DMS 273 (cell line): Measurements from ENCODE around the gene FHIT.
A peak's percentile ranks its signal among the peaks of the same experiment; 100 is the strongest.
"Not testable (repeated sequence)": the region's sequence is repeated elsewhere in the genome, so short reads cannot be mapped to it uniquely, and the experiment has no call there.

Experiments
- DNase-seq: peaks from one replicate; lab custom pipeline; 2025; ENCODE audit not compliant: unreplicated experiment; lab: John Stamatoyannopoulos, UW

FHIT gene

GRCh38 chr3:59982510-59982909, 1268.7 kb downstream of the FHIT start:
- DNase-seq: no peak

- no peak for DNase-seq
Observed at GRCh38 chr3:59981377-59981776, 1269.9 kb downstream of the FHIT start.

- DNase-seq: no peak
Observed at GRCh38 chr3:59980576-59980975, 1270.7 kb downstream of the FHIT start.

GRCh38 chr3:59979542-59979941, 1271.7 kb downstream of the FHIT start:
- DNase-seq: no peak

GRCh38 chr3:59978979-59979378, 1272.3 kb downstream of the FHIT start:
- DNase-seq: no peak

- DNase-seq: no peak
Observed at GRCh38 chr3:59970796-59971195, 1280.5 kb downstream of the FHIT start.

- peak; percentile 0 for DNase-seq
Observed at GRCh38 chr3:59970376-59970775, 1280.9 kb downstream of the FHIT start.

- no peak for DNase-seq
Observed at GRCh38 chr3:59968513-59969045, 1282.7 kb downstream of the FHIT start.

GRCh38 chr3:59963676-59964075, 1287.6 kb downstream of the FHIT start:
- no peak for DNase-seq

GRCh38 chr3:59957150-59957549, 1294.1 kb downstream of the FHIT start:
- no peak for DNase-seq

GRCh38 chr3:59953104-59953503, 1298.1 kb downstream of the FHIT start:
- no peak for DNase-seq

GRCh38 chr3:59949311-59949710, 1301.9 kb downstream of the FHIT start:
- DNase-seq: no peak

GRCh38 chr3:59946401-59946800, 1304.9 kb downstream of the FHIT start:
- no peak for DNase-seq

- no peak for DNase-seq
Observed at GRCh38 chr3:59940718-59941117, 1310.5 kb downstream of the FHIT start.

- DNase-seq: no peak
Observed at GRCh38 chr3:59939826-59940426, 1311.3 kb downstream of the FHIT start.

- DNase-seq: no peak
Observed at GRCh38 chr3:59938828-59939227, 1312.4 kb downstream of the FHIT start.

GRCh38 chr3:59937201-59937600, 1314.1 kb downstream of the FHIT start:
- no peak for DNase-seq

GRCh38 chr3:59936472-59936871, 1314.8 kb downstream of the FHIT start:
- no peak for DNase-seq

- no peak for DNase-seq
Observed at GRCh38 chr3:59935025-59935424, 1316.2 kb downstream of the FHIT start.

GRCh38 chr3:59934560-59934959, 1316.7 kb downstream of the FHIT start:
- not testable (repeated sequence) for DNase-seq

GRCh38 chr3:59930170-59930569, 1321.1 kb downstream of the FHIT start:
- DNase-seq: no peak

- DNase-seq: no peak
Observed at GRCh38 chr3:59927056-59927455, 1324.2 kb downstream of the FHIT start.

GRCh38 chr3:59925946-59926345, 1325.3 kb downstream of the FHIT start:
- DNase-seq: no peak
